Stimulated activated CD8-positive, alpha-beta memory T cell treated with anti-CD3 and anti-CD28 coated beads, Interleukin-7, amount 100 ng/mL, for 48 hours (primary cell): ENCODE measurements around the gene HS6ST2.
"Not testable (repeated sequence)": the region's sequence is repeated elsewhere in the genome, so short reads cannot be mapped to it uniquely, and the experiment has no call there.

ENCODE experiments used
- DNase-seq, 2 donors: peaks; one replicate each; pipeline ENCODE4 v3.0.0-alpha.2; 2020; ENCODE audit warnings: low read depth in 1 of 2; ENCODE audit errors: extremely low read depth in 1 of 2

The HS6ST2 gene

DNA sequence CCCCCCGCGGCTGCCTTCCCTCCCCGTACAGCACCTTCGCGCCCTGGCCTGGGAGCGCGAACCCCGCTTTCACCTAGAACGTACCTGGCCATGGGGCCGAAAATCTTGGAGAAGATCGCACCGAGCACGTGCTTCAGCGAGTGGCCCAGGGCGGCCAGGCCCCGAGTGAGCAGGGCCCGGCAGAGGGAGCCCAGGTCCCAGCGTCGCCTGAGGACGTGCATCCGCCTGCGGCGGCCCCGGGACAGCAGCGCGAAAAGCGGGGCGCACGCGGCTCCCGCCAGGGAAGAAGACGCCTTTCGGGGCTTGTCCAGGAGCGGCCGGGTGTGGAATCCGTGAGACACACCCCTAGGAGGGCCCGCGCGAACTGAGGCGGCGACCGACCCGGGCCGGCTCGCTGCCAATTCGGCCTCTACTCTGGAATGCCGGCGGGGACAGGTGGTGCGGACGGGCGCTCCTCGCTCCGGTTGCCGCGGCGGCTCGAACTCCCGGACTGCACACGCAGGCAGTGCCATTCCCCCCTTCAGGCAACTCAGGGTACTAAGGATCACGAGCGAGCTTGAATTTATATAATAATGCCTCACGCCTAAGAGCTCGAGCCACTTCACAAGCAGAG lies at the start of gene HS6ST2:
HS6ST2 (minus strand) TSS at position 539 of the 613 bp plus-strand sequence.
- DNase-seq, result no peak

DNA sequence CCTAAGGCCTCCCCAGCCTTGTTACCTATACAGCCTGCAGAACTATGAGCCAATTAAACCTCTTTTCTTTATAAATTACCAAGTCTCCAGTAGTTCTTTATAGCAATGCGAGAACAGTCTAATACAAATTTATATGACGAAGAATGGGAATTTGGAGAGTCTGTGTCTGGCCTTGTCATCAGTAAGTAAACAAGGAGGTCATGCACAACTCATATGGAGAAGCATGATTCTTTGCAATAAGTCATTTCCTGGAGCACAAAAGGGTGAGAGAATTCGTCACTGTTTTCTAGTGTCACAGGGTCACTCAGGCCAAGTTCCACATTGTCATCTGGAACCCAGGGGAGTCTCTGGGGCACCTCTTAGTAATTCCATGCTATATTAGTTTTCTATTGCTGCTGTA lies 49.0 kb upstream of the HS6ST2 start:
- DNase-seq, result no peak

DNA sequence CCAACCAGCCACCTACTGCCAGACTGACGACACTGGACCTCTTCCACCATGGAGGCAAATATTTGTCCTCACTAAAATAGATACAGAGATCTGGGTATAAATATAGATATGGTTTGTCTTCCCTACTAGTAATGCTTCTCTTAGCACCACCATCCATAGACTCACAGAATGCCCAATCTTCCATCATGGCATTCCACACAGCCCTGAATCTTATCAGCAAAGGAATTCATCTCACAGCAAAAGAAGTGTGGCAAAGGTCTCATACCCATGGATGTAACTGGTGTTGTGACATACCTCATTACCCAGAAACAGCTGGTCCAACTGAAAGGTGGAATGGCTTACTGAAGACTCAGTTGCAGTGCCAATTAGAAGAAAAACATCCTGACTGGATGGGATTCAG lies 47.2 kb upstream of the HS6ST2 start:
- no peak for DNase-seq

DNA sequence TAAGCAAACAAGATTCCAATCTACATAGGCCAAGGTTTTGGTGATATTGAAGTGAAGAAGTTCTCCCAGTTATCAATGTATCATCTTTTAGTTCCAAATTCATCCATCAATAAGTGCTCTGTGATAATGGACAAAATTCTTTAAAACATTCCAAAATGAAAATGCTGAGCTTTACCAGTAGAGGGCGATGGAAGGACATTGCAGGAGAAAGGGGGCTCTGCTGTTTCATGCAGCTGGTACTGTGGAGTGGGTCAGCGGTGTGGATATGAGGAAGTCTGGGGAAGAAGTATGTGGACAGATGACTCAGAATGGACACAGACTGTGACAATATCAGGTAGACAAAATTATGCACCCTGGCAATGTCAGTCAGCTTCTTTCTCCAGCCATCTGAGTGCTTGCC lies 46.6 kb upstream of the HS6ST2 start:
- no peak for DNase-seq

DNA sequence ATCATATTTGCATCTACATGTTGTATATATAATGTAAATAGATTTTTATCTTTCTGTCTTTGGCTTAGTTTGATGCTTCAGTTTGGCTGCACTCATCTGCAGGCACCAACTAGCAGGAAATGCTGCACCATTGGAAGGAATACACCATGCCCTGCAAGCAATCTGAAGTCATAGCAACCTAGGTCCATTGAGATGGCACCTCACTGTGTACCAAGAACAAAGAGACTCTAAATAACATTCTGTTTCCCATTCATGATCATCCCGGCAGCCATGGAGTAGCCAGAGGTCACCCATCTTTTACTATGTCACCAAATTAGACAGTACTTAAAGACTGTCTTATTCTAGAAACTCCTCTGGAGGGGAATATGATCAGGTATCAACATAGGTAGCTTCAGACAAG lies 40.8 kb upstream of the HS6ST2 start:
- DNase-seq, result no peak

DNA sequence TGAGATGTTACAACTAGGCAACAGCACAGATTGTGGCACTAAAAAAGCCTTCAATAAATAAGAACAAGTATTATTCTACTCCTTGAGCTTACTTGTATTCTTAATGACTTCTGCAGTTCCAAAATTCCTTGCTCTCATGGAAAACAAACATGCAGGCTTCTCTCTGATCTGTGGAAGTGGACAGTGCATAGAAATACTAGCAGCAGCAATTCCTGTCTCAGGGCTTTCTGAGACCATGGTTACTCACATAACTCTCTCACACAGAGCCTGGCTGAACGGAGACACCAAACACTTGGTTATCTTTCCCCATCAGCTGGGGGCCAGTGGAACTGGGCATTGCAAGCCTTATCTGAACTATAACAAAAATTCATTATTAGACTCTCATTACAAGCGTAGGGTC lies 32.4 kb upstream of the HS6ST2 start:
- no peak for DNase-seq

DNA sequence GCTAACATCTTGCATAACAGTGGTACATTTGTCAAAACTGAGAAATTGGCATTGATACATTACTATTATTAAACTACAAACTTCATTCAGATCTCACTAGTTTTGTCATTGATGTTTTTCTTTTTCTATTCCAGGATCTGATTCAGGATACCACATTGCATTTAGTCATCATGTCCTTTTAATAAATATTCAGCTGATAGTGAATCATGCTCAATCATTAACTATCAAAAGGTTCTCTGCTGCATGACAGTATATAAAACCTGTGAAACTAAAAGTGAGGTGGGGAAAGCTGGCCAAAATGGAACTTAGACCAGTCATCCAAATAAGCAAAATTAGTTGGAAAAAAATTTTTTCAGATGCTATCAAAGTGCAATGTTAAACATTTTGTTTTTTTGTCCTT lies 28.1 kb upstream of the HS6ST2 start:
- no peak for DNase-seq

DNA sequence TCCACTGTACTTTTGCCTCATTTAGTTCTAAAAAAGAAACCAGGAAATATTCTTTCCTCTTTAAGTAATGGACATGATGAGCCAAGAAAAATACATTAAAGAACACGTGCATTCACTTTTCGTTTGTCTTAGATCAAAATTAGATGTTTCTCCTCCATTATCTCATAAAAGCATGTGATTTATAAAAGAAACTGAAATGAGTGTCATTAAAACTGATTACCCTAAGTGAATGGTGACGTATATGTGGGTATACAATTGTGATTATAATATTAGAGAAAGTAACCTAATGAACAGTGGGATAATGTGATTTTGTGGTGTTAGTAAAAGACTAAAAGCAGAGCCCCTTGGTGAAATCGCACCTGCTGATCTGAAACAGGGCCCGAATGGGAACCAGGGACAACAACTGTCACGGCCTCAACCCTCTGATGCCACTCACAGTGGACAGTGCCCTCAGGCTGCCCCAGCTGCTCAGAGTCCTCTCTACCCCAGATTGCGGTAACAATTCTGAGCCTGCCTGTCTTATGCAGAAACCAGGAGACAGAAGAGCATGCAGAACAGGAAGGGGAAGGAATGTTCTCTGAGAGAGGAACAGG lies 25.7 kb upstream of the HS6ST2 start:
- no peak for DNase-seq

DNA sequence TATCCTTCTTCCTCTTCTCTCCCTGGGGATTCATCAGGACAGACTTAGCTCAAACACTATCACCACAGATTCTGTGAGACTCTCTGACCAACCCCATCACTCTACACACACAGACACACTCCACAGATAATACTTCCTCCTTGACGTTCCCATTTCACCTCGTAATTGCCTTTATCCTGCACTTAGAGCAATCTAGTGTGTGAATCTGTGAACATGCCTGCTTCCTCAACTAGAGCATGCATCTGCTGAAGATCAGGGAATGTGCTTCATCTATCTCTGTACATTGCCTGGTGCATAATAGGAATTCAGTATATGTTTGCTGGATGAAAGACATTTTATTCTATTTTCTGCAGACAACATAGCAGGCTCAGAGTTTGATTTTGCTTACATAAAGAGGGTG lies 25.1 kb upstream of the HS6ST2 start:
- no peak for DNase-seq

DNA sequence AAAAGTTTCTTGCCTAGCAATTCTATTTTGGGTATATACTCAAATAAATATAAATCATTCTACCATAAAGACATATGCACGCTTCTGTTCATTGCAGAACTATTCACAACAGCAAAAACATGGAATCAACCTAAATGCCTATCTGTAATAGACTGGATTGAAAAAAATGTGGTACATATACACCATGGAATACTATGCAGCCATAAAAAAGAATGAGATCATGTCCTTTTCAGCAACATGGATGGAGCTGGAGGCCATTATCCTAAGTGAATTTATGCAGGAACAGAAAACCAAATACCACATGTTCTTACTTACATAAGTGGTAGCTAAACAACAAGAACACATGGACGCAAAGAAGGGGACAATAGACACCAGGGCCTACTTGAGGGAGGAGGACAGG lies 21.6 kb upstream of the HS6ST2 start:
- not testable (repeated sequence) for DNase-seq

DNA sequence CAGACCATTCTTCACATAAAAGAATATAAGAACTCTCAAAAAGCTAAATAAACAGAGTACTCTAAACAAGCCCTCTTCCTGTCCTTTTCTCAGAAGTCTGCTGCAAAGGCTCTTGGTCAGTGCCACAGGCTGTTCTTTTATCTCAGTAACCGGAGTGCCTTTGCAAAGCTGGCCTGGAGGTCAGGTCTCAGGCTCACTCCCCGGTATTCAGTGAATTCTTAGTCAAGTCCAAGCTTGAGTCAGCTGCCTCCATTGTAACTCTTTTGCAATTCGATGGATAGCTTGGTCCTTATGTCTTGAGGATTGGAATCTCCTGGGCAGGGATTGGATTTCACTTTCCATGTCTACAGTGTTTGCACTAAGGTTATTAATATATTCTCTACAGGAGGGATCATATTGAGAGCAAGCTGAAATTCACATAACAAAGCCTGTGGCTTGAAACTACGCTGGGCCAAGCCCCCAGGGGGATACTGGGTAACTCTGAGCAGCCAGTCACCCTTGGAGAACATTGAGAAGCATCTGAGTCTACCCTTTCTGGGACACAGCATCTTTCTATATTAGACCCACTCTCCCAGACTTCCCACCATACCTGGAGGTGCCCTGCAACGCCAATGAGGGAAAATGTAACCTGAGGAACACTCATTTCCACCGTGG lies 10.0 kb upstream of the HS6ST2 start:
- DNase-seq, result no peak

DNA sequence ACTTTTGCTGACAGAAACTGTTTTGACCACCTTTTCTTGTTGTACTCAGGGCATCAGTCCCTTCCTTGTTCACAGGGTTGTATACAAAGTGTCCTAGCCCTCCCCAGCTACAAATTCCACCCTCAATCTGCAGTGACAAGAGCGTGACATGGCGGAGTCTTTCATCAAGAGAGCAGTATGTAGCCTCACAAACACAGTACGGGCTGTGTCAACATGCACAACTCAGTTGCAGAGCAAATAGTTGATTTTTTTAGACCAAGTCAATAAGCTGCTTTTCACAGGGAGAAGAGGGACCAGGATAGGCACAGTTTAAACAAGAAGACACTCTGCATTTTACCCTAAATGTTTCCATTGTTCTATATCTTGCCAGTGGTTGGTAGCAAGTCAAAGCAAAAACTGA lies 8.6 kb upstream of the HS6ST2 start:
- no peak for DNase-seq

DNA sequence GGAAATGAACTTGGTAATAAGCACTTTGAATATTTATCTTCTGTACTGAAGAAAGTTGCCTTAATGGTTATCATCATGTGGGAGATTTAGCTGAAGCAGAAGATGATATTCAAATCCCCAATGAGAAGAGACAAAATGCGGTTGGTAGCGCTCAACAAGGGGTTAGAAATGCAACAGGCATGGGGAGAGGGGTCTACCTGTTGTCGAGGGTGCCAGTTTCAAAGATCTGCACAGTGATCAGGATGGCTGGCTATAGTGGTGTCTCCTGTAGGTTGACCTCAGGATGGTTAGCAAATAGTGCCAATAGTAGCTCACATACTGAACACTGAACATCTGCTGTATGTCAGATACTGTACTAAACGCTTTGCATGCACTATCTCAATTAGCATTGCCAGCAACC lies 7.0 kb upstream of the HS6ST2 start:
- no peak for DNase-seq

DNA sequence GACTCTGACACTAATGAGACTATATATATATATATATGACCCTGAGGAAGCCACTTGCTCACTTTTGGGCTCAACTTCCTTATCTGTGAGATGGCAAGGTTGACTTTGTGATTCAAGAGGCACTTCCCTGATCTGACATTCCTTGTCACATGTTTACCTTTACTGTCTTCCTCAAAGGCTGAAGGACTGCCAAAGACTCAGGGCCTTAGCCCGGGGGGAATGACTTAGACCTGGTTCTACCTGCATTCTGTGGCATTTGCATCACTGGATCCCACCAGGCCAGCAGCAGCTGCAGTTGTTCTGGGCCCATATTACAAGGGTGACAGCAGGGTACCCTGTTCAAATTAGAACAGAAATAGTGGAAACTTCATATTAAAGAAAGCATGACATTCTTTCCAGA lies 3.1 kb upstream of the HS6ST2 start:
- DNase-seq, result no peak

DNA sequence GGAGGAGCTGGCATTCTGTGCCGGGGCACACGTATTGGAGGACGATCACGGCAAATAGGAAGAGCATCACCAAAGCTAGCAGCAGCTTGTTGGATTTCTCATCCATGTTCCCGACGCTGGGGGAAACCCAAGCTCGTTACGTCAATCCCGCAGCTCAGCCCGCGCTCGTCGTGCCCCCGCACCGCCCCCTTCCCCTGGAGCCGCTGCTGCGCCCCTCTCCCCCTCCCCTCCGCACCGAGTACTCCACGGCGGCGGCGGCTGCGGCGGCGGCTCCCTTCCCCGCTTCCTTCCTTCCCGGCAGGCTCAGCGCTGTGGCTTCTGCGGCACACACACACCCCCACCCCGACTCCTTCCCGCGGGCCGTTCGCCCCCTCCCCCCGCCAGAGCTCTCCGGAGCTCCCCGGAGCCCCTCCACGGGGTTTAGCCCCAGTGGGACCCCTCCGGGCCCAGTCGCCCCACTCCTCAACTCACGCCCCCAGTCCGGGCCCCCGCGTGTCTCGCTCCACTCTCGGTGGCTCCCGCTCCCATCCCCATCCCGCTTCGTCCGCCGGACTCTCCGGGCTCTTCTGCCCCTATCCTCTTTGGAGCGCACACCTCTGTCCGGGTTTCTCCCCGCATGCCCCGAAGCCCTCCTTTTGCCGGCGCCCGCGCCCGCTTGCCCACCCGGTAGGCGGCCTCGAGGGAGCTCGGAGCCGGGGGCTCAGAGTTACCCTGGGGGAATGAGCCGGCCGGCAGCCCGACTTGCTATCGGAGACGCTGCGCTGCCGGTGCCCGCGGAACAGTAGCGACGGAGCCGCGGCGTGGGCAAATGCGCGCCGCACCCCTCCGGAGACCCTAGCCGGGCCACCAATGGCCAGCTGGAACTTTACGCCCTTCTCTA lies 978 bp downstream of the HS6ST2 start:
- no peak for DNase-seq

DNA sequence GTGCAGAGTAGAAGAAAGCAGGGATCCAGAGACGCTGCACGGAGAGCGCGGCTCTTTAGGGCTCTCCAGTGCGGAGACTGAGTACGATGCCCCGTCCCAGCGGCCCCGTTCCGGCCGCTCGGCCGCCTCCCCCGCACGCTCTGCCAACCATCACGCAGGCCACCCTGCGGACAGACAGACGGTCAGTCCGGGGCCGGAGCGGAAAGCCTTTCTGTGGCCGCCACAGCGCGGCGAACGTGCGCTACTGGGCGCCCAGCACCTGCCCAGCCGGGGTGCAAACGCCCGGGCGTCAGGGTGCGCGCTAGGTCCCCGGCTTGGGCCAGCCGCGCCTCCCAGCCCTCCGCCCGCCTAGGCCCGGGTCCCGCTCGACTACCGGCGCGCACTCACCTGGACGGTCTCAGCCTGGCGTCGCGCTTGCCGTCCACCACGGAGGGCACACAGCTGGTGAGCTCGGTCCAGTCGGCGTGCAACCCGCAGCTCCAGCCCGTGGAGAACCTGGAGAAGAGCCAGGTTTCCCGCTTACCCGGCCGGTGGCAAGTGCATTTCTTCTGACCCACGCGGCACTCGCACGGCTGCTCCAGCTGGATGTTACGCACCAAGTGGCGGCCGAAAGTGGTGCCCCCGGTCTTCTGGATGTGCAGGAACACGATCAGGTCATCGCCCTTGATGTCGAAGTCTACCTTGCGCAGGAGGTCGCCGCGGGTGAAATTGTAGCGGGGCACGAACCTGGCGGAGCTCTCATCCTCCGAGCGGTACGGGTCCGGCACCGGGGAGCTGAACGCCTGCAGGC lies 1.8 kb downstream of the HS6ST2 start:
- no peak for DNase-seq

DNA sequence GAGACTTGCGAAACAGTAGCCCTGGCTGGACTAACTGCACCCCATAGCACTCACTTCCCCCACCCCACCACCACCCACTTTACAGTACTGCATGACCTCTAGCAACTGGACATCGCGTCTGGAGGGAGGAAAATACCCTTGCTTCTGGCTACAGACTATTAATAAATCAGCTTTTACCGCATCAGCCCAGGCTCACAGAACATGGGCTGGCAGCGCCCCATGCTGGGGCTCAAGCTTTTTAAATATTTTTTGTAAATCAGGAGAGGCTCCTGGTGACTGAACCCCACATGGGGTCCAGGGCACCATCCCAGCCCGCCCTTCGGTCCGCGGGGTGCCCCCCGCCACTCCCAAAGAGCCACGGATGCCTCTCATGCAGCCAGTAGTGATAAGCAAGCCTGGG lies 2.7 kb downstream of the HS6ST2 start:
- no peak for DNase-seq

DNA sequence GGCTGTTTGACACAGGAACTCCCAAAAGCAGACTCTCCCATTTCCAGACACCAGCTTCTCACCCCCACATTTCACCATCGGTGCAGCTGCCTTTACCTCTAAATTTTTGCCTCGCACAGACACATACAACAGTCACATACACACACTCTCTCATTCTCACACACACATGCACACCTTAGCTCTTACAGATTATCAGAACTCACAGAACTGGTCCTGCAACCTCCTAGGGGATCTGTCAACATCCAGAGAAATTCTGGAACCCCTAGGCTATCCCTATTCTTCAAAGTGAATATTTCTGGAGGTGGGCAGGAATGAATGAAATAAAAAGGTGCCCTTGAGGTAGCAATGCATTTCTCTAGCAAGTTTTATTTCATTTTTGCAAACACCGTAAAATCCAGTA lies 4.1 kb downstream of the HS6ST2 start:
- no peak for DNase-seq

DNA sequence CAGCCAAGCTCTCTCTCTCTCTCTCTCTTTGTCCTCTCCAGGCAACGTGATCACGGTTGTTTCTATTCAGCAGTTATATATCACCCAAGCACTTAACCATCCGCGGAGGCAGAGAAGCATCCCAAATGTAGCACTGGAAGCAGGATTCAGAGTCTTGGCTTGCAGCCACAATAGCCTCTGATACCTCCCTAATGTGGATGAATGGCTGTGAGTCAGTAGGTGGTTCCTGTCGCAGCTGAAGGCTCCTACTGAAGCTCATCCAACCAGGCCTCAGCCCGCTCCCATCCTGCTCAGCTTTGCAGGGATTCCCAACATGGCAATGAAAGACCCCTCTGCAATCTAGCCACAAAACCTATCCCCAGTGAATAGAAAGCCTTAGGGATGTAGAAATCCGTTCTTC lies 5.1 kb downstream of the HS6ST2 start:
- no peak for DNase-seq

DNA sequence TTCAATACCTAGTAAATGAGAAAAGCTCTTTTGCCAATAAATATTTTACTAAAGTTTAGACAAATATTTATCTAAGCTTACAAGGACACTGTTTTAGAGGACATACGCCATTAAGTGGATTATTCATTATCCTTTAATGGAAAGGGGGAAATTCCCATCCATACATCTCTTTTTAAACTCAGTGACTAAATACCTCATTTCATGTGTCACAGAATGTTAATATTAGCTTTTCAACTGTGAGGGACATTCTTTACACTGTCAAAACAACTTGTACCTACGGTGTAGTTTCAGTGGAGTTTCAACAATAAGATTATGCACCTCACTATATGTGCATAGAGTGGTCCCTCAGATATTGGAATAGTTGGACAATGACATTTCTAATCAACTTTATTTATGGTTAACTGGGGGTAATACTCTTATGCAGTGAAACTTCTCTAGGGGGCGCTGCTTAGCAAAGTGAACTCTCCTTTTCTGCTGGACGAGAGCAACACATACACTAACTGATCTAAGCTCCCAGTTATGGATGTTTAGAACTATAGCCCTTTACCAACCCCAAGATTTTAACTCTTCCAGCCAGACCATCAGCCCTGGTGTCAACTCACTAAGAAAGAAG lies 9.7 kb downstream of the HS6ST2 start:
- no peak for DNase-seq
